K562 (cell line): Measurements from ENCODE around the gene PYGO2. TPM values are rescaled to one million over a fixed set of nuclear protein-coding genes. Genes with fewer than 3 reads are reported as not detected.

Source experiments
- DDX20 ChIP-seq: fragments of 450-650 bp; IDR thresholded peaks from 2 replicates; pipeline ENCODE4 v1.6.1; 2016; ENCODE audit warnings: missing genetic modification characterization, low read depth, mild to moderate bottlenecking, missing compliant biosample characterization, moderate library complexity
- FOXP1 ChIP-seq: sonication (generic); formaldehyde crosslinking; IDR thresholded peaks from 2 replicates; pipeline ENCODE4 v1.8.0; 2022; ENCODE audit warnings: mild to moderate bottlenecking, missing genetic modification reagents
- NR2C1 ChIP-seq, 2 experiments: fragments of 450-650 bp; IDR thresholded peaks; 2 replicates each; pipeline ENCODE4 v1.6.1; 2017; ENCODE audit warnings: mild to moderate bottlenecking in 2 of 2, antibody characterized with exemption in 1 of 2, inconsistent platforms in 1 of 2, missing compliant biosample characterization in 1 of 2, missing genetic modification characterization in 1 of 2
- OTX1 ChIP-seq: fragments of 450-650 bp; formaldehyde crosslinking; IDR thresholded peaks from 2 replicates; pipeline ENCODE4 v1.4.0; 2022; ENCODE audit warnings: mild to moderate bottlenecking
- PHB ChIP-seq: fragments of 250-450 bp; sonication (Bioruptor Pico); IDR thresholded peaks from 2 replicates; pipeline ENCODE4 v1.5.0; 2021
- RCOR1 ChIP-seq, 2 experiments: IDR thresholded peaks; 2 replicates each; pipeline ENCODE4 v1.6.1; 2012; ENCODE audit warnings: low read depth in 2 of 2, low read length in 2 of 2, borderline replicate concordance in 1 of 2, improper control_type of control experiment in 1 of 2
- SLC30A9 ChIP-seq: fragments of 250-450 bp; sonication (Bioruptor Pico); IDR thresholded peaks from 2 replicates; pipeline ENCODE4 v1.8.0; 2022; ENCODE audit warnings: mild to moderate bottlenecking, moderate library complexity
- ZFX ChIP-seq: sonication (generic); formaldehyde crosslinking; IDR thresholded peaks from 2 replicates; pipeline ENCODE4 v1.8.0; 2022; ENCODE audit warnings: mild to moderate bottlenecking, missing genetic modification reagents, moderate library complexity
- ZNF41 ChIP-seq: fragments of 250-450 bp; sonication (Bioruptor Pico); conservative IDR thresholded peaks from 2 replicates; pipeline ENCODE4 v1.4.0; 2020; ENCODE audit warnings: mild to moderate bottlenecking
- polyA plus RNA-seq, 8 experiments: library from polyadenylated mRNA; depleted of rRNA in 4 of 8; stranded (reverse) in 5 of 8; unstranded in 3 of 8; fragments of >200 nt; fragmentation: Nextera tagmentation in 2 of 8; fragmentation: Illumina TruSeq in 1 of 8; extraction: Ambion mirVana in 2 of 8; extraction: Trizol in 1 of 8; gene quantifications; 2 replicates each; pipeline versions ENCODE4 v1.2.1 to v1.2.3, GENCODE V29; 2011 to 2014; ENCODE audit warnings: inconsistent platforms in 1 of 8, missing spikeins in 1 of 8
- total RNA-seq, 7 experiments: library from RNA; depleted of rRNA in 6 of 7; stranded (reverse); fragments of >200 nt in 6 of 7; fragmentation: Illumina TruSeq in 2 of 7; extraction: Trizol in 2 of 7; gene quantifications; 2 replicates each; pipeline versions ENCODE4 v1.2.1 to v1.2.3, GENCODE V29; 2011 to 2021; ENCODE audit warnings: low replicate concordance in 1 of 7
- TF ChIP-seq, protein P1 (sequence below): fragments of 450-650 bp; conservative IDR thresholded peaks from 2 replicates; pipeline ENCODE4 v1.6.1; 2016; ENCODE audit warnings: missing genetic modification characterization, low read depth, mild to moderate bottlenecking, missing compliant biosample characterization, moderate library complexity
- TF ChIP-seq, protein P2 (sequence below): IDR thresholded peaks from 3 replicates; pipeline ENCODE4 v1.6.1; 2011; ENCODE audit warnings: borderline replicate concordance, mild to moderate bottlenecking, moderate library complexity; ENCODE audit not compliant: insufficient read length; ENCODE audit errors: extremely low read depth
- TF ChIP-seq, protein P3 (sequence below): conservative IDR thresholded peaks from 2 replicates; pipeline ENCODE4 v1.6.1; 2011; ENCODE audit warnings: low read depth, mild to moderate bottlenecking, low read length; ENCODE audit not compliant: control insufficient read depth

Gene PYGO2
- total and polyA plus RNA-seq, 9 of the 15 experiments (the other 6 are each of a cell fraction or from before 2014, with no cell fraction given): 8.3 to 36.2 (median 18.2) TPM

DNA sequence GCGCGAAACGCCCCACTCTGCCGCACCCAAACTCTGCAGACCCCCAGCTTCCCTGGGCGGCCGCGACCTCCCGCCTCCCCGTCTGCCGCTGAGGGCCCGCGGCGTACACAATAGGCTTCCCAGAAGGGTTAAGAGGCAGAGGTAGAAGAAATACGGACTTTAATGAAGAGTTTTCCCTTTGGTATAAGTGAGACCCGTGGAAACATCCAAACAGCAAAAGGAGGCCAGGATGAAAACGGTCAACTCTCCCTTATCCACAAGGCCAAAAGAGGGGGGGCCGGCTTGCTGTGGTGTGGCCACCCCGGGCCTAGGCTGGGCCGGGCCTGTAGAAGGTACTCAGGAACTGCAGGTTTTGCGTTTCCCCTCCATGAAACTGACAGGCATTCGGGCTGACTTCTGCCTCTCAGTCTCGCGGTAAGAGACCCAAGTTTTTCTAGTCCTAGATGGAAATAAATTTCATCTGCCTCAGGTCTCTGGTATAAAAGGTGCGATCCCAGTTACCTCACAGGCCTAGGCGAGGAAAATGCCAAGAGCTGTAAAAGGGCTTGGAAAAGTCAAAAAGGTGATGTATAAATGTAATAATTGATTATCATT is 671 bp upstream of the PYGO2 start (continued):
- TF ChIP-seq NR2C1 (IDR thresholded peaks at IDR 0.05) (no peak), NR2C1 (tag; IDR thresholded peaks at IDR 0.05) (no peak), PHB (CRISPR knock-in tag) (0 out of 2 replicates have a peak, but pooled peaks have one; percentile 21), SLC30A9 (0 out of 2 replicates have a peak, but pooled peaks have one; percentile 3), DDX20 (tag) (no peak), ZFX (CRISPR knock-in tag) (peak; percentile 86), OTX1 (CRISPR knock-in tag) (no peak), ZNF41 (CRISPR knock-in tag) (no peak), RCOR1 (IDR thresholded peaks at IDR 0.05; ENCODE audit: borderline replicate concordance in 1 of 2, low read depth in 2 of 2, low read length in 2 of 2) (no peak), FOXP1 (CRISPR knock-in tag) (peak; percentile 46; the same call in 1 of the 2 replicates)
- TF ChIP-seq, protein P1, sequence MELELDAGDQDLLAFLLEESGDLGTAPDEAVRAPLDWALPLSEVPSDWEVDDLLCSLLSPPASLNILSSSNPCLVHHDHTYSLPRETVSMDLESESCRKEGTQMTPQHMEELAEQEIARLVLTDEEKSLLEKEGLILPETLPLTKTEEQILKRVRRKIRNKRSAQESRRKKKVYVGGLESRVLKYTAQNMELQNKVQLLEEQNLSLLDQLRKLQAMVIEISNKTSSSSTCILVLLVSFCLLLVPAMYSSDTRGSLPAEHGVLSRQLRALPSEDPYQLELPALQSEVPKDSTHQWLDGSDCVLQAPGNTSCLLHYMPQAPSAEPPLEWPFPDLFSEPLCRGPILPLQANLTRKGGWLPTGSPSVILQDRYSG (tag): no peak; the same call in 1 of the 2 replicates
- TF ChIP-seq, protein P2, sequence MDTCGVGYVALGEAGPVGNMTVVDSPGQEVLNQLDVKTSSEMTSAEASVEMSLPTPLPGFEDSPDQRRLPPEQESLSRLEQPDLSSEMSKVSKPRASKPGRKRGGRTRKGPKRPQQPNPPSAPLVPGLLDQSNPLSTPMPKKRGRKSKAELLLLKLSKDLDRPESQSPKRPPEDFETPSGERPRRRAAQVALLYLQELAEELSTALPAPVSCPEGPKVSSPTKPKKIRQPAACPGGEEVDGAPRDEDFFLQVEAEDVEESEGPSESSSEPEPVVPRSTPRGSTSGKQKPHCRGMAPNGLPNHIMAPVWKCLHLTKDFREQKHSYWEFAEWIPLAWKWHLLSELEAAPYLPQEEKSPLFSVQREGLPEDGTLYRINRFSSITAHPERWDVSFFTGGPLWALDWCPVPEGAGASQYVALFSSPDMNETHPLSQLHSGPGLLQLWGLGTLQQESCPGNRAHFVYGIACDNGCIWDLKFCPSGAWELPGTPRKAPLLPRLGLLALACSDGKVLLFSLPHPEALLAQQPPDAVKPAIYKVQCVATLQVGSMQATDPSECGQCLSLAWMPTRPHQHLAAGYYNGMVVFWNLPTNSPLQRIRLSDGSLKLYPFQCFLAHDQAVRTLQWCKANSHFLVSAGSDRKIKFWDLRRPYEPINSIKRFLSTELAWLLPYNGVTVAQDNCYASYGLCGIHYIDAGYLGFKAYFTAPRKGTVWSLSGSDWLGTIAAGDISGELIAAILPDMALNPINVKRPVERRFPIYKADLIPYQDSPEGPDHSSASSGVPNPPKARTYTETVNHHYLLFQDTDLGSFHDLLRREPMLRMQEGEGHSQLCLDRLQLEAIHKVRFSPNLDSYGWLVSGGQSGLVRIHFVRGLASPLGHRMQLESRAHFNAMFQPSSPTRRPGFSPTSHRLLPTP: no peak
- TF ChIP-seq, protein P3, sequence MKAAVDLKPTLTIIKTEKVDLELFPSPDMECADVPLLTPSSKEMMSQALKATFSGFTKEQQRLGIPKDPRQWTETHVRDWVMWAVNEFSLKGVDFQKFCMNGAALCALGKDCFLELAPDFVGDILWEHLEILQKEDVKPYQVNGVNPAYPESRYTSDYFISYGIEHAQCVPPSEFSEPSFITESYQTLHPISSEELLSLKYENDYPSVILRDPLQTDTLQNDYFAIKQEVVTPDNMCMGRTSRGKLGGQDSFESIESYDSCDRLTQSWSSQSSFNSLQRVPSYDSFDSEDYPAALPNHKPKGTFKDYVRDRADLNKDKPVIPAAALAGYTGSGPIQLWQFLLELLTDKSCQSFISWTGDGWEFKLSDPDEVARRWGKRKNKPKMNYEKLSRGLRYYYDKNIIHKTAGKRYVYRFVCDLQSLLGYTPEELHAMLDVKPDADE: no peak
